Endodermal cell (in vitro differentiated cells): Measurements from ENCODE around the gene FBXW9. TPM values are rescaled to one million over a fixed set of nuclear protein-coding genes. Genes with fewer than 3 reads are reported as not detected.
A peak's percentile ranks its signal among the peaks of the same experiment; 100 is the strongest.

ENCODE experiments used
- DNase-seq: peaks from one replicate; pipeline ENCODE4 v3.0.0-alpha.2; 2017
- H3K27ac ChIP-seq: 2 replicates; pipeline ENCODE4 v1.5.1; 2013; ENCODE audit warnings: mild to moderate bottlenecking, low read depth, low read length, moderate library complexity
- H3K27me3 ChIP-seq: 2 replicates; pipeline ENCODE4 v1.6.1; 2013; ENCODE audit warnings: mild to moderate bottlenecking, low read length, moderate library complexity; ENCODE audit not compliant: insufficient read depth, control insufficient read depth, poor library complexity, severe bottlenecking
- H3K36me3 ChIP-seq: 2 replicates; pipeline ENCODE4 v1.7.0; 2013; ENCODE audit warnings: mild to moderate bottlenecking, low read length, moderate library complexity; ENCODE audit not compliant: control insufficient read depth, insufficient read depth
- H3K4me1 ChIP-seq: one replicate; pipeline ENCODE4 v1.7.0; 2013; ENCODE audit warnings: low read length; ENCODE audit not compliant: control insufficient read depth, insufficient read depth
- H3K4me3 ChIP-seq: 2 replicates; pipeline ENCODE4 v1.5.1; 2013; ENCODE audit warnings: mild to moderate bottlenecking, low read length, moderate library complexity
- H3K9ac ChIP-seq: 2 replicates; pipeline ENCODE4 v1.6.1; 2013; ENCODE audit warnings: mild to moderate bottlenecking, low read length, moderate library complexity; ENCODE audit not compliant: poor library complexity, severe bottlenecking; ENCODE audit errors: extremely low read depth
- H3K9me3 ChIP-seq: 2 replicates; pipeline ENCODE4 v1.6.1; 2013; ENCODE audit warnings: mild to moderate bottlenecking, low read length, moderate library complexity; ENCODE audit not compliant: control insufficient read depth
- H3K27ac Mint-ChIP-seq: 2 replicates; pipeline ENCODE4 v1.8.0; 2020; ENCODE audit warnings: mixed read lengths
- H3K27me3 Mint-ChIP-seq: 2 replicates; pipeline ENCODE4 v1.8.0; 2021; ENCODE audit warnings: mild to moderate bottlenecking, mixed read lengths; ENCODE audit not compliant: insufficient read depth
- H3K36me3 Mint-ChIP-seq: 2 replicates; pipeline ENCODE4 v1.8.0; 2020; ENCODE audit warnings: low read depth, mixed read lengths
- H3K4me1 Mint-ChIP-seq: 2 replicates; pipeline ENCODE4 v1.8.0; 2020; ENCODE audit warnings: mixed read lengths
- H3K4me3 Mint-ChIP-seq: 2 replicates; pipeline ENCODE4 v1.8.0; 2020; ENCODE audit warnings: mild to moderate bottlenecking, moderate library complexity, mixed read lengths
- H3K9me3 Mint-ChIP-seq: 2 replicates; pipeline ENCODE4 v1.8.0; 2020; ENCODE audit warnings: mild to moderate bottlenecking, mixed read lengths
- CTCF ChIP-seq: fragments of 200-600 bp; sonication (generic); conservative IDR thresholded peaks from 2 replicates; pipeline ENCODE4 v1.5.0; 2021; ENCODE audit warnings: antibody characterized with exemption, mild to moderate bottlenecking
- WGBS, 2 experiments: methylation state at CpG; one replicate each; pipeline versions ENCODE4 v1.1.5 to v1.1.7; 2013; ENCODE audit warnings: missing lambda C conversion rate in 2 of 2, mixed read lengths in 1 of 2; ENCODE audit not compliant: insufficient coverage in 1 of 2, insufficient read length in 1 of 2; 5-methylcytosine and 5-hydroxymethylcytosine counted together
- total RNA-seq, 2 donors: library from RNA; stranded (reverse); fragmentation: NEBNext Ultra II Directional in 1 of 2; extraction: Animal tissue kit (Norgen Biotek cat#: 25700) in 1 of 2; gene quantifications; 2 replicates in 1 of 2; 3 replicates in 1 of 2; pipeline ENCODE4 v1.2.1, GENCODE V29; 2021

FBXW9 gene
- total RNA-seq, 2 donors from 2014 or later: 12.6 to 14.7 TPM

GRCh38 chr19:12660980-12661379 lies 35.5 kb downstream of the FBXW9 start:
- Histone ChIP-seq H3K9ac (no peak overlapping the region), H3K9me3 (no peaks in the 10 kb centered on the region), H3K27me3 (no peaks in the 10 kb centered on the region), H3K36me3 (peaks cover 60% of the 10 kb centered on the region), H3K4me3 (no peak overlapping the region), H3K27ac (no peak overlapping the region), H3K4me1 (no peaks in the 10 kb centered on the region)
- Mint-ChIP-seq H3K27me3 (no peaks in the 10 kb centered on the region), H3K4me3 (no peak overlapping the region), H3K36me3 (peaks cover 55% of the 10 kb centered on the region), H3K4me1 (peaks cover 3% of the 10 kb centered on the region), H3K9me3 (no peaks in the 10 kb centered on the region), H3K27ac (no peak overlapping the region)
- WGBS, 2 experiments: 91 to 93% methylated on average over 5 to 12 of the region's 12 CpGs
- no peak for TF ChIP-seq CTCF
- DNase-seq: no peak

- no peak for DNase-seq
- no peaks in the 10 kb centered on the region for H3K9me3 Mint-ChIP-seq
- H3K36me3 Mint-ChIP-seq: peaks cover 57% of the 10 kb centered on the region
- TF ChIP-seq CTCF: peak; percentile 24
- no peaks in the 10 kb centered on the region for H3K9me3 ChIP-seq
- H3K9ac ChIP-seq: no peak overlapping the region
- no peaks in the 10 kb centered on the region for H3K4me1 Mint-ChIP-seq
- WGBS, 2 experiments: 99 to 100% methylated on average over 9 to 22 of the region's 22 CpGs
- H3K27me3 ChIP-seq: no peaks in the 10 kb centered on the region
- H3K36me3 ChIP-seq: peaks cover 52% of the 10 kb centered on the region
- no peak overlapping the region for H3K4me3 ChIP-seq
- H3K27me3 Mint-ChIP-seq: no peaks in the 10 kb centered on the region
- H3K27ac ChIP-seq: no peak overlapping the region
- no peak overlapping the region for H3K4me3 Mint-ChIP-seq
- H3K4me1 ChIP-seq: no peaks in the 10 kb centered on the region
- H3K27ac Mint-ChIP-seq: no peak overlapping the region
Observed at GRCh38 chr19:12657966-12658365, 38.5 kb downstream of the FBXW9 start.

GRCh38 chr19:12656899-12657571 lies 39.4 kb downstream of the FBXW9 start:
- H3K27me3 ChIP-seq: no peaks in the 10 kb centered on the region
- peaks cover 59% of the 10 kb centered on the region for H3K36me3 Mint-ChIP-seq
- H3K4me3 Mint-ChIP-seq: no peak overlapping the region
- WGBS, 2 experiments: 94 to 97% methylated on average over 19 to 47 of the region's 50 CpGs
- no peaks in the 10 kb centered on the region for H3K27me3 Mint-ChIP-seq
- H3K4me1 ChIP-seq: no peaks in the 10 kb centered on the region
- no peaks in the 10 kb centered on the region for H3K4me1 Mint-ChIP-seq
- TF ChIP-seq CTCF: peak; percentile 39
- no peak overlapping the region for H3K27ac ChIP-seq
- H3K27ac Mint-ChIP-seq: no peak overlapping the region
- peak; percentile 92 for DNase-seq
- peaks cover 47% of the 10 kb centered on the region for H3K36me3 ChIP-seq
- H3K9me3 ChIP-seq: no peaks in the 10 kb centered on the region
- no peaks in the 10 kb centered on the region for H3K9me3 Mint-ChIP-seq
- no peak overlapping the region for H3K9ac ChIP-seq
- no peak overlapping the region for H3K4me3 ChIP-seq
